Activated T-cell treated with anti-CD3 and anti-CD28 coated beads, Interleukin-2, amount 50 U/mL, for 72 hours (primary cell): Measurements from ENCODE around the gene HSD17B10. TPM values are rescaled to one million over a fixed set of nuclear protein-coding genes. Genes with fewer than 3 reads are reported as not detected.

Source experiments
- ATAC-seq, 2 donors: fragments of 150-1000 bp; cut with Tn5 transposase; replicated peaks in 1 of 2; 2 replicates each; pipeline ENCODE4 v1.10.0; 2021; ENCODE audit warnings: moderate library complexity in 2 of 2, mild to moderate bottlenecking in 1 of 2
- DNase-seq, 2 donors: peaks; one replicate each; pipeline ENCODE4 v3.0.0; 2021 to 2022; ENCODE audit warnings: mixed read lengths in 1 of 2
- H3K27ac Mint-ChIP-seq: one replicate; pipeline ENCODE4 v1.8.0; 2022; ENCODE audit warnings: mild to moderate bottlenecking, moderate library complexity, mixed read lengths
- H3K27me3 Mint-ChIP-seq: one replicate; pipeline ENCODE4 v1.8.0; 2022; ENCODE audit warnings: low read depth, mixed read lengths
- H3K36me3 Mint-ChIP-seq, 2 donors: one replicate each; pipeline ENCODE4 v1.8.0; 2022; ENCODE audit warnings: mixed read lengths in 2 of 2, mild to moderate bottlenecking in 1 of 2; ENCODE audit not compliant: insufficient read depth in 2 of 2
- H3K4me1 Mint-ChIP-seq: one replicate; pipeline ENCODE4 v1.8.0; 2022; ENCODE audit warnings: low read depth, mixed read lengths
- H3K4me3 Mint-ChIP-seq, 2 donors: one replicate each; pipeline ENCODE4 v1.8.0; 2022; ENCODE audit warnings: mild to moderate bottlenecking in 2 of 2, mixed read lengths in 2 of 2, moderate library complexity in 2 of 2
- H3K9me3 Mint-ChIP-seq, 2 donors: one replicate each; pipeline ENCODE4 v1.8.0; 2022; ENCODE audit warnings: mixed read lengths in 2 of 2
- total RNA-seq, 2 donors: library from RNA; stranded (reverse); gene quantifications; one replicate each; pipeline ENCODE4 v1.2.3, GENCODE V29; 2022

Gene HSD17B10
- total RNA-seq, 2 donors from 2014 or later: 68.1 to 90.3 TPM

DNA sequence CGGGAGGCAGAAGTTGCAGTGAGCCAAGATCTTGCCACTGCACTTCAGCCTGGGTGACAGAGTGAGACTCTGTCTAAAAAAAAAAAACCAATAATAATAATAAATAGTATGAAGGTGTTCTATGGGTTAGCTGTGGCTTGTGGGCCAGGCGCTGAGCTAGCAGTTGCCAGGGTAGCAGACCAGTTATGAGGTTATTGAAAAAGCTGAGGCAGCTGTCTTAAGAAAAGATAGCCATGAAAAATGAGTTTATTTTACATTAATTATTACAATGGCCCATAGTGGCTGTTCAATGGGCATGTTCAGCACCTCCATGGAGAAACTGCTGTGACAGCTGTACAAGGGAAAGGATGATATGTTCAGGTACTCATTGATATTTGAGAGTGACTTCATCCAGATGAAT lies 13.3 kb upstream of the HSD17B10 start:
- no peak for DNase-seq
- H3K4me1 Mint-ChIP-seq: no peaks in the 10 kb centered on the region
- H3K4me3 Mint-ChIP-seq: no peak overlapping the region
- H3K27me3 Mint-ChIP-seq: peaks cover 6% of the 10 kb centered on the region
- H3K27ac Mint-ChIP-seq: no peak overlapping the region
- H3K9me3 Mint-ChIP-seq: no peaks in the 10 kb centered on the region
- no peak for ATAC-seq
- H3K36me3 Mint-ChIP-seq: no peaks in the 10 kb centered on the region

DNA sequence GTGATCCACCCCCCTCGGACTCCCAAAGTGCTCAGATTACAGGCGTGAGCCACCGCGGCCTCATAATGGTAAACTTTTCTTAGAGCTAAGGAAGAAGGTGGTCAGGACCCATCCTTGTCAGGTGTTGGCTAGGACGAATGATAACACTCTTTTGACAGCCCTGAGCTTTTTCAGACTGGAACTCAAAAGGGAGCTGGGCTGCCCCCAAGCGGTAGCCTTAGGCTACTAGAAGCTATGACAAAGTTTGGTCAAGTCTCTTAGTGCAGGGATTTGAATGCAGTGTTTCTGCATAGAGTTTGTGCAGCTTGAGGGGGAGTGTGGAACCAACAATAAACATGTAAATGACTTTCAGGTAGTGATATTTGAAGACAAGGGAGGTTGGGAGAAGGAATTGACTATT lies 11.8 kb upstream of the HSD17B10 start:
- peaks cover 6% of the 10 kb centered on the region for H3K27me3 Mint-ChIP-seq
- H3K9me3 Mint-ChIP-seq: no peaks in the 10 kb centered on the region
- no peak overlapping the region for H3K4me3 Mint-ChIP-seq
- H3K27ac Mint-ChIP-seq: no peak overlapping the region
- ATAC-seq (peak; percentile 34 to 41), DNase-seq (peak; percentile 50 to 61)
- no peaks in the 10 kb centered on the region for H3K36me3 Mint-ChIP-seq
- H3K4me1 Mint-ChIP-seq: peaks cover 5% of the 10 kb centered on the region

DNA sequence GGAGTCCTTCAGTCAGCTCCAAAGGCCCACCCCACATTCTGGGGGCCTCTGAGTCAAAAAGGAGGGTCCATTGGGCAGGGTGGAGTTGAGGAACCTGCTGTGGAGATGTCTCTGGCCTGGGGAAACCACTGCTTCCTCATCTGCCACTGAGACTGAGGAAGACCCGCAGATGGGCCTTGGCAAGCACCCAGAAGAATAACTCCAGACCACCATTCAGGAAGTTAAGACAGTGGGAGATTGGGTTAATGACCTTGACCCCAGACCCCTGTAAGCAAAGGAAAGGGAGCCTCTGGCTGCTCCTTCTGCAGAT lies 8.1 kb upstream of the HSD17B10 start:
- H3K4me3 Mint-ChIP-seq: peak overlapping the region; percentile 88 to 95
- no peaks in the 10 kb centered on the region for H3K36me3 Mint-ChIP-seq
- H3K9me3 Mint-ChIP-seq: no peaks in the 10 kb centered on the region
- no peak overlapping the region for H3K27ac Mint-ChIP-seq
- peaks cover 27% of the 10 kb centered on the region for H3K27me3 Mint-ChIP-seq
- no peak for DNase-seq
- H3K4me1 Mint-ChIP-seq: peaks cover 32% of the 10 kb centered on the region
- no peak for ATAC-seq

DNA sequence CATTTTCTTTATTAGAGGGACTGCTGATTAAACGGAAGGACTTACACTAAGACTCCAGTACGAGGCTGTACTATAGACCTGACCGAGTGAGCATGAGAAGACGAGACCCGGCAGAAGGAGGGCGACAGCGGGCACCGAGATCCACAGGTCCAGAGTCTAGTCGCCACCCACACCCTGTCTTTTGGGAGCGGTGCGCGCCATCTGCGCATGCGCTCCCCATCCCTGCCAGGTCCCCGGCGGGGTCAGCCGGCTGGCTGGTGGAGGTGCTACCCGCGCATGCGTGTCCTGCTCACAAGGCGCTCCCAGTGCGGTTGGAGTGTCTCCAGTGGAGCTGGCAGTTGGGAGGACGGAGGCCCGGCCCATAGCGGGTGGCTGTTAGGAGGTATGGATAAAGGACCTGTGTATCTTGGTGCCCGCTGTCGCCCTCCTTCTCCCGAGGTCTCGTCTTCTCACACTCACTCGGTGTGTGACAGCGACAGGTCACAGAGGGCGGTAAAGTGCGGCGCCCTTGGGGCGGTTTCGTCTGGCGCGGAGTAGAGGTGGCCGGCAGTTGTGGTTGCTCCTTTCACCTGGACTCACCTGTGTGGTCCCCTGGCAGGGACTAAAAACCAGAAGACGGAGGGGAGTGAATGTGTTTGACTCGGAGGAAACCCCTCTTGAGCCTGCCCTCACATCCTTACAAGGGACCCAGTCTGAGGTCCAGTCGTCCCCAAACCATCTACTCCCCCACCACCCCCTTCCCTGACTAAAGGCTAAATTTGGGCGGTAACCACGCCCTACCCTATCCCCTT lies 7.6 kb upstream of the HSD17B10 start:
- Mint-ChIP-seq H3K4me1 (peaks cover 33% of the 10 kb centered on the region), H3K4me3 (peak overlapping the region; percentile 88 to 95), H3K9me3 (no peaks in the 10 kb centered on the region), H3K27ac (peak overlapping the region; percentile 12), H3K36me3 (no peaks in the 10 kb centered on the region), H3K27me3 (peaks cover 27% of the 10 kb centered on the region)
- peak; percentile 82 to 84 for DNase-seq
- peak; percentile 84 to 86 for ATAC-seq

DNA sequence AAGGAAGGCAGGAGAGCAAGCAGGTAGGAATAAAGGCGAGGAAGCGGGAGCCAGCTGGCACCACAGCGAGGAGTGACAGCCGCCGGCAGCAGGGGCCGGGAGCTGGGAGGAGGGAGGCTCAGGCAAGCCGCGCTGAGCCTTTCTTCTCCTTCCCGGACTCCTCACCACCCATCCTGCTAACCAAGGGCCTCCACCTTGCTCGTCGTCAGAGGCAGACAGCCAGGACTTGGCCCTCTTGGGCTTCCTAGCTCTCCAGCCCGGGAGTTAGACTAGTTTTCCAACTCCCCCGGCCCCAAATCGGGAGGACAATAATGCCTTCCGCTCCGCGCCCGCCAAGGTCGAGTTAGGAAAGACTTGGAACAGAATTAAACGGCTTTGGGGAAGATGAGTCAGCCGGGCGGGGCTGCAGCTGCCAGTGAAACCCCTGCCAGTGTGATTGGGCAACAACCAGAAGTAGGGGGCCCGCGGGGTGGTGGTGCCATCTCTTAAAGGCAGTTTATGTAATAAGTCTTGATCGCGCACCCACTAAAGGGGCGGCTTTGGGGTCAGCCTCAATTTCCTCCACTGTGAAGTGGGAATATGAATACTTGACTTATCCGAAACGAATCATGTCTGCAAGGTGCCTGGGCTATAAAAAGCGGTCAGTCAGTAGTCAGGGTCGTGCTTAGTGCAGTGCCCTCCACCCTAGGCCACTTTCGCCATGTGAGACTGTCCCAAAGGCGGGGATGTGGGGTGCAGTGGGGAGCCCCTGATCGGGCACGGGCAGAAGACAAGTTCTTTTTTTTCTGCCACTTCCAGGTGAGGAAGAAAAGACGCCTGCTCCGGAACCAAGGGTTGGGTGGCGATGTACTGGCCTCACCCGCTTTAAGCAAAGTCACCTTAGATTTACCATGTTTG lies 6.7 kb upstream of the HSD17B10 start:
- peaks cover 39% of the 10 kb centered on the region for H3K4me1 Mint-ChIP-seq
- no peaks in the 10 kb centered on the region for H3K36me3 Mint-ChIP-seq
- ATAC-seq (peak; percentile 34 to 38), DNase-seq (peak; percentile 38 to 46)
- no peak overlapping the region for H3K27ac Mint-ChIP-seq
- peak overlapping the region; percentile 88 to 95 for H3K4me3 Mint-ChIP-seq
- no peaks in the 10 kb centered on the region for H3K9me3 Mint-ChIP-seq
- H3K27me3 Mint-ChIP-seq: peaks cover 22% of the 10 kb centered on the region

DNA sequence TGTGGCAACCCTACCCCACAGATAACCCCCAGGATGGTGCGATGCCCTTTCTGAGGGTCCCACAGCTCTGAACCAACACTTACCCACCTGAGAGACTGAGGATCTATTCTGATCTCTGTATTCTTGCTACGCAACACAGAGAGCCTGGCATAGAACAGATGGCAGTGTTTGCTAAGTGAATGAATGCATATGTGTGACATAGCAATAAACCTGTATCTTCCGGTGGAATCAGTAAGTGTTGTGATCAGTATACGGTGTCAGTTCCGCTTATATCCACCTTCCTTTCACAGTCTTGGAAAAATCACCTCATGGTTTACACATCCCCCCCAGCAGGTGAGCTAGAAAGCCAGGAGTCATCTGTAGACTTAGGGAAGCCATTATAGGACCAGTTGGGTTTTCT lies 5.9 kb upstream of the HSD17B10 start:
- ATAC-seq (no peak), DNase-seq (no peak)
- H3K36me3 Mint-ChIP-seq: no peaks in the 10 kb centered on the region
- peaks cover 39% of the 10 kb centered on the region for H3K4me1 Mint-ChIP-seq
- no peak overlapping the region for H3K27ac Mint-ChIP-seq
- H3K9me3 Mint-ChIP-seq: no peaks in the 10 kb centered on the region
- peak overlapping the region; percentile 88 to 95 for H3K4me3 Mint-ChIP-seq
- H3K27me3 Mint-ChIP-seq: peaks cover 21% of the 10 kb centered on the region

DNA sequence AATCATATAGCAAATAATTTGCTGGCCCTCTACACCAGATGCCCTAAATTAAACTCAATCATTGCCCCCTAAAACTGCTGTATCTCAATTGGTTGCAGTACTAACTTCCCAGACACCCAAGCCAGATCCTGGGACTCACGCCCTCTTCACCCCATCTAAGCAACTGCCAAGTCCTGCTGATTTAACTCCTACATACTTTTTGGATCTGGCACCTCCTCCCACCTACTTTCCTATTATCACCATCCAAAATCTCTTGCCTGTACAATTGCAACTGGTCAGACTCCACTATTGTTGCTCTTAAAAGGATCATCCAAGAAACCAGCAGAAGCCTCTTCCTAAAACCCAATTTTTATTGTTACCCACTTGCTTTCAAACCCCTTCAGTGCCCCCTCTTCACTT lies 4.7 kb upstream of the HSD17B10 start:
- Mint-ChIP-seq H3K27me3 (peaks cover 21% of the 10 kb centered on the region), H3K4me1 (peaks cover 46% of the 10 kb centered on the region), H3K27ac (no peak overlapping the region), H3K36me3 (peaks cover 1 to 2% of the 10 kb centered on the region in 2 donors), H3K9me3 (no peaks in the 10 kb centered on the region), H3K4me3 (peak overlapping the region in 1 of 2 donors; percentile 53)
- ATAC-seq (no peak), DNase-seq (no peak)

DNA sequence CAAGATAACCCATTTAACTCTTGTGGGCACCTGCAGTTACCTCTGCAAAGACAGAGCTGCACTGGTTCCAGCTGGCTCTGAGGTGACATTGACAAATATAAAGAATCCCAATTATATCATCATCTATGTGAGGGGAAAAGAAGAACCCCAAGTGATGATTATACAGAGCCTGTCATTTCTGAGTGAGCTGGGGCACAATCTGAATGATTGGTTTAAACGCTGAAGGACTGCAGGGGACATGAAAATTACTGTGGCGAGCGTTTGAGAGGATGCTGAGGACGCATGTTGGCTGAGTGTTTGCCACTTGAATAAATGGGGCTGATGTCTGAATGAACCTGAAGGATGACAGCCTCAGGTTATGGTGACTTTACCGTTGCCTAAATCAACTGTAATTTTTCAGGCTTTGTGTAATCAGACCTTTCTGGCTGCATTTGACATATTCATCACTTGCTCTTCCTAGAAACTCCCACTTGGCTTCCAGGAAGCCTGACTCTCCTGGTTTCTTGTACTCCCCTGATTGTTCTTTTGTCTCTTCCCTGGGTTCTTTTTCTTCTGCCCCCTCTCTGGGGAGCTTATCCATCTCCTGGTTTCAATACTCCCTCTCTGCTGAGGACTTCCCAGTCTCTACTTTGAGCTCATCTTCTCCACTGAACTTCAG lies 4.1 kb upstream of the HSD17B10 start:
- H3K27ac Mint-ChIP-seq: no peak overlapping the region
- no peak for ATAC-seq

DNA sequence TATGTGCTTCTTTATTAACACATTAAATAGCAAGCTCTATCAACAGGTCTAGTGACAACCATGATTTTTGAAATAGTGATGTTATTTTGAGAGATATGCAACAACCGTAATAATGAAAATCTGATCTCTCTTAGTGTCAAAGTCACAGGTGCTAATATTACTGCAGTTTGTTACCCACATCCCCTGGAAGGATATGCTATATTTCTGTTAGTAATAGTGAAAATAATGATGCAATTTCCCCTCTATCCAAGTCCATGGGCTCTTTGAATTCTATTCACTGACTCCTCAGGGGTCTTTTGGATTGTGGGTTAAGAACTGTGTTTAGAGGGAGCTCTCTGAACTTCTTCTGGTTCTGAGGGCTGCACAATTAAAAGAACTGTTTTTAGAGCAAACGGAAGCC lies 3.0 kb upstream of the HSD17B10 start:
- ATAC-seq (no peak), DNase-seq (no peak)
- peak overlapping the region in 1 of 2 donors; percentile 37 for H3K4me3 Mint-ChIP-seq
- peaks cover 2 to 4% of the 10 kb centered on the region in 2 donors for H3K36me3 Mint-ChIP-seq
- no peaks in the 10 kb centered on the region for H3K9me3 Mint-ChIP-seq
- peaks cover 21% of the 10 kb centered on the region for H3K27me3 Mint-ChIP-seq
- peaks cover 53% of the 10 kb centered on the region for H3K4me1 Mint-ChIP-seq
- no peak overlapping the region for H3K27ac Mint-ChIP-seq

More for the DNA sequence above, 4.1 kb upstream of the HSD17B10 start:
- H3K9me3 Mint-ChIP-seq: no peaks in the 10 kb centered on the region
- H3K4me3 Mint-ChIP-seq: peak overlapping the region in 1 of 2 donors; percentile 53
- DNase-seq: no peak
- peaks cover 51% of the 10 kb centered on the region for H3K4me1 Mint-ChIP-seq
- peaks cover 21% of the 10 kb centered on the region for H3K27me3 Mint-ChIP-seq
- peaks cover 1 to 2% of the 10 kb centered on the region in 2 donors for H3K36me3 Mint-ChIP-seq

DNA sequence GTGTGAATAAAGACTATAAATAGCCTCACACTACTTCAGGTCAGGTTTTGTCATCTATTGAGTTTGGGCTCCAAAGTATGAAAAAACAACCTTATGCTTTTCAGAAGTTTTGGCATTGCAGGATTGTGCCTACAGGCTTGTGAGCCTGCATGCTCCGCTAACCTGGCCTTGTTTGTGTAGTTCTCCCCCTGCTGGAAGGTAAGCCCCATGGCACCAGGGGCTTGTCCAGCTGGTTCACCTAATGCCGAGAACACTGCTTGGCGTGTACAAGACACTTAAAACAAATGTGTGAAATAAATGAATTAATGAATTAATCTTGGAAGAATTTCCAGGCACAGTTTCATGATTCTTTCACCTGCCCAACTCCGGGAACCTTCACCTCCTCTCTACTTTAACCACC lies 1.8 kb upstream of the HSD17B10 start:
- H3K9me3 Mint-ChIP-seq: no peaks in the 10 kb centered on the region
- H3K4me1 Mint-ChIP-seq: peaks cover 48% of the 10 kb centered on the region
- peaks cover 2 to 4% of the 10 kb centered on the region in 2 donors for H3K36me3 Mint-ChIP-seq
- H3K27me3 Mint-ChIP-seq: peaks cover 21% of the 10 kb centered on the region
- DNase-seq (peak; percentile 65 to 74), ATAC-seq (peak; percentile 62 to 66)
- peak overlapping the region; percentile 15 to 41 for H3K4me3 Mint-ChIP-seq
- H3K27ac Mint-ChIP-seq: no peak overlapping the region

DNA sequence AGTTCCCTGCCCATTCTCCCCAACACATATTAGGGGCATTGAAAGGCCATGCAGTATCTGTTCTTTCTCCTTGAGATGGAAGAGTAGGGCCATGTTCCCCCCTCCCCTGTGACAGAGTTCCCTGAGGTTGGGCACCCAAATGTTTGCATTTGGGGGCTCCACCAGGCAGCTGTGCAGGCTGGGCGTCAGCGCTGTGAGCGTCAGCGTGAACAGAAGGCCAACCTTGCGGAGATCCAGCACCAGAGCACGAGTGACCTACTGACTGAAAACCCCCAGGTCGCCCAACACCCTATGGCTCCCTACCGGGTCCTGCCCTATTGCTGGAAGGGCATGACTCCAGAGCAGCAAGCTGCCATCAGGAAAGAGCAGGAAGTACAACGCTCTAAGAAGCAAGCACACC lies 3.9 kb downstream of the HSD17B10 start:
- peaks cover 2 to 10% of the 10 kb centered on the region in 2 donors for H3K36me3 Mint-ChIP-seq

DNA sequence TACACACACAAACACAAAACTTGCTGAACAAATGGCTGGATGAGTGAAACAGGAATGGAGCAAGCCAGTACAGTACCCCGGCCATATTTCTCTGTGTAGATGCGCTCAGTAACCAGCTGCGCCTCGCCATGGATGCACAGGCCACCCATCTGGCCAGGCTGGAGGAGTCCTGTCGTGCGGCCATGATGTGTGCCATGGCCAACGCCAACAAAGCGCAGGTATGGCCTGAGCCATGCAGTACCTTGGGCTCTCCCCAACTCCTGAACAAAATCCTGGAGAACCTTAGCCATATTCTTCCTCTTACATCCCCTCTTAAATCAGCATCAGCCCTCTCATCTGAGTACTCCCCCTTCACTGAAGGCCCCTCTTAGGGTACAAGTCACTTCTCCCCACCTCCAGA lies 4.4 kb downstream of the HSD17B10 start:
- Mint-ChIP-seq H3K4me1 (peaks cover 11% of the 10 kb centered on the region), H3K36me3 (peaks cover 2 to 10% of the 10 kb centered on the region in 2 donors), H3K27me3 (no peaks in the 10 kb centered on the region), H3K9me3 (no peaks in the 10 kb centered on the region), H3K27ac (peak overlapping the region; percentile 76), H3K4me3 (no peak overlapping the region)
- DNase-seq (no peak), ATAC-seq (no peak)

More for the DNA sequence above, 3.9 kb downstream of the HSD17B10 start:
- ATAC-seq (no peak), DNase-seq (no peak)
- Mint-ChIP-seq H3K27me3 (no peaks in the 10 kb centered on the region), H3K4me1 (peaks cover 14% of the 10 kb centered on the region), H3K9me3 (no peaks in the 10 kb centered on the region), H3K4me3 (no peak overlapping the region), H3K27ac (peak overlapping the region; percentile 76)

DNA sequence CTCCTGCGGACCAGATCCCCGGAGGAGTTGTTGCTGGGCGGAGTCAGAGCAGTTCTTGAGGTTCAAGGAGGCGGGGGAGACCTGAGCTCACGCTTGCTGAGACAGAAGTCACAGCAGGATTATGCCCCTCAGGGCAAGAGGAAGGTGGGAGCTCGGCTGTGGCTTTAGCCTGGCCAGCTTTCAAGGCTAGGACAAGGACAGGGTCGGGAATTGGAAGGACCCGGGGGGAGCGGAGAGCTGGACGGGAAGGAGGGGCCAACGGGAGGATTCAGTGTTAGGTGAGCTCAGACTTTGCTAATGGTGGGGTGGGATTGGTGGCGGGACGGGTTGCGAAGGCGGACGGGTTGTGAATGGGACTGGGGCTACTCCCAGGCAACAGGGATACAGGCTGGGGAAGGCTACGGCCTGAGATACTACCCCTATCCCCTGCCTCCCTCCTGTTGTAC lies 11.3 kb downstream of the HSD17B10 start, which contains the start of gene RIBC1:
TSS of gene RIBC1 (plus strand) at position 13 of the 446 bp plus-strand sequence. CDS start 3,404 bp downstream, outside the sequence.
- H3K9me3 Mint-ChIP-seq: no peaks in the 10 kb centered on the region
- peaks cover 2 to 11% of the 10 kb centered on the region in 2 donors for H3K36me3 Mint-ChIP-seq
- H3K4me1 Mint-ChIP-seq: peaks cover 39% of the 10 kb centered on the region
- no peak for ATAC-seq
- H3K27me3 Mint-ChIP-seq: no peaks in the 10 kb centered on the region
- H3K4me3 Mint-ChIP-seq: peak within 1 kb of the TSS; percentile 85 to 92
- DNase-seq: no peak
- H3K27ac Mint-ChIP-seq: peak within 1 kb of the TSS; percentile 81
